ENCODE data around the gene FAM216B.

DNA sequence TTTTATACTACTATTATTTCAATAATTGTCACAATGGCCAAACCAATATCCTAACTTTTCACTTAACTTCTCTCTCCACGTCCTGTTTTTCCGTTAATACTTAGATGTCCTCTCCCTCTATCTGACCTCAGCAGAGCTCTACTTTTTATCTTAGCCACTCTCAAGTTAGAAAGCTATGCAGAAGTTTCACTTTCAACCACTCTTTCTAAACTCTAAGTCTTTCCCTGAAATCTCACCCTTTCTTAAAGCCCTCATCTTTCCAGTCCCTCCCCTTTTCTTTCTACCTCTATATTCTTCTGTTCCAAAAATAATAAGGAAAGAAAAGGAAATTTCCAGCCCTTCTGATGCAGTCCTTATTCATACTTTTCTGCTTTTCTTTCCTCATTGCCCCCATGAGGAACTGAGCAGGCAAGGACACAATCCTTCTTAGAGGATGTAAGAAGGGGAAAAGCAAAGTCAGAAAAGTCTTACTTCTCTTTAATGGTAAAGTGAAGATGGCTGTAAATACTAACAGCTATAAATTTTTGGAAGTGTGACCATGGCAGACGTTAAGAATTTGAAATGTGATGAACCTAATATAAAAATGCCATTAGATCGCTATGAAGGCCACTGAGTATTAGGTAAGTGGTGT, 23.0 kb downstream of the FAM216B start:
- TF ChIP-seq, protein P1, sequence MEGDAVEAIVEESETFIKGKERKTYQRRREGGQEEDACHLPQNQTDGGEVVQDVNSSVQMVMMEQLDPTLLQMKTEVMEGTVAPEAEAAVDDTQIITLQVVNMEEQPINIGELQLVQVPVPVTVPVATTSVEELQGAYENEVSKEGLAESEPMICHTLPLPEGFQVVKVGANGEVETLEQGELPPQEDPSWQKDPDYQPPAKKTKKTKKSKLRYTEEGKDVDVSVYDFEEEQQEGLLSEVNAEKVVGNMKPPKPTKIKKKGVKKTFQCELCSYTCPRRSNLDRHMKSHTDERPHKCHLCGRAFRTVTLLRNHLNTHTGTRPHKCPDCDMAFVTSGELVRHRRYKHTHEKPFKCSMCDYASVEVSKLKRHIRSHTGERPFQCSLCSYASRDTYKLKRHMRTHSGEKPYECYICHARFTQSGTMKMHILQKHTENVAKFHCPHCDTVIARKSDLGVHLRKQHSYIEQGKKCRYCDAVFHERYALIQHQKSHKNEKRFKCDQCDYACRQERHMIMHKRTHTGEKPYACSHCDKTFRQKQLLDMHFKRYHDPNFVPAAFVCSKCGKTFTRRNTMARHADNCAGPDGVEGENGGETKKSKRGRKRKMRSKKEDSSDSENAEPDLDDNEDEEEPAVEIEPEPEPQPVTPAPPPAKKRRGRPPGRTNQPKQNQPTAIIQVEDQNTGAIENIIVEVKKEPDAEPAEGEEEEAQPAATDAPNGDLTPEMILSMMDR (conservative IDR thresholded peaks at IDR 0.05; ENCODE audit: low read depth in 2 of 2): no peak
- TF ChIP-seq POLR2AphosphoS5 (IDR thresholded peaks at IDR 0.05; ENCODE audit: low read depth): no peak
- TF ChIP-seq EZH2phosphoT487 (IDR thresholded peaks at IDR 0.05; ENCODE audit: unreplicated experiment): no peak
- no peak for TF ChIP-seq CREB1 (CRISPR knock-in tag; IDR thresholded peaks at IDR 0.05; ENCODE audit: low read depth)
- TF ChIP-seq ZNF114 (CRISPR knock-in tag; IDR thresholded peaks at IDR 0.05): no peak
- no peak for TF ChIP-seq EZH2 (IDR thresholded peaks at IDR 0.05; ENCODE audit: low read depth, unreplicated experiment)
- TF ChIP-seq, protein P2, sequence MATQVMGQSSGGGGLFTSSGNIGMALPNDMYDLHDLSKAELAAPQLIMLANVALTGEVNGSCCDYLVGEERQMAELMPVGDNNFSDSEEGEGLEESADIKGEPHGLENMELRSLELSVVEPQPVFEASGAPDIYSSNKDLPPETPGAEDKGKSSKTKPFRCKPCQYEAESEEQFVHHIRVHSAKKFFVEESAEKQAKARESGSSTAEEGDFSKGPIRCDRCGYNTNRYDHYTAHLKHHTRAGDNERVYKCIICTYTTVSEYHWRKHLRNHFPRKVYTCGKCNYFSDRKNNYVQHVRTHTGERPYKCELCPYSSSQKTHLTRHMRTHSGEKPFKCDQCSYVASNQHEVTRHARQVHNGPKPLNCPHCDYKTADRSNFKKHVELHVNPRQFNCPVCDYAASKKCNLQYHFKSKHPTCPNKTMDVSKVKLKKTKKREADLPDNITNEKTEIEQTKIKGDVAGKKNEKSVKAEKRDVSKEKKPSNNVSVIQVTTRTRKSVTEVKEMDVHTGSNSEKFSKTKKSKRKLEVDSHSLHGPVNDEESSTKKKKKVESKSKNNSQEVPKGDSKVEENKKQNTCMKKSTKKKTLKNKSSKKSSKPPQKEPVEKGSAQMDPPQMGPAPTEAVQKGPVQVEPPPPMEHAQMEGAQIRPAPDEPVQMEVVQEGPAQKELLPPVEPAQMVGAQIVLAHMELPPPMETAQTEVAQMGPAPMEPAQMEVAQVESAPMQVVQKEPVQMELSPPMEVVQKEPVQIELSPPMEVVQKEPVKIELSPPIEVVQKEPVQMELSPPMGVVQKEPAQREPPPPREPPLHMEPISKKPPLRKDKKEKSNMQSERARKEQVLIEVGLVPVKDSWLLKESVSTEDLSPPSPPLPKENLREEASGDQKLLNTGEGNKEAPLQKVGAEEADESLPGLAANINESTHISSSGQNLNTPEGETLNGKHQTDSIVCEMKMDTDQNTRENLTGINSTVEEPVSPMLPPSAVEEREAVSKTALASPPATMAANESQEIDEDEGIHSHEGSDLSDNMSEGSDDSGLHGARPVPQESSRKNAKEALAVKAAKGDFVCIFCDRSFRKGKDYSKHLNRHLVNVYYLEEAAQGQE (IDR thresholded peaks at IDR 0.05; ENCODE audit: unreplicated experiment): no peak
- no peak for TF ChIP-seq NANOG (IDR thresholded peaks at IDR 0.05; ENCODE audit: borderline replicate concordance)
- TF ChIP-seq JUNB (IDR thresholded peaks at IDR 0.05; ENCODE audit: unreplicated experiment): no peak
- TF ChIP-seq ZNF331 (CRISPR knock-in tag; IDR thresholded peaks at IDR 0.05; ENCODE audit: low read depth): no peak
- TF ChIP-seq, protein P3, sequence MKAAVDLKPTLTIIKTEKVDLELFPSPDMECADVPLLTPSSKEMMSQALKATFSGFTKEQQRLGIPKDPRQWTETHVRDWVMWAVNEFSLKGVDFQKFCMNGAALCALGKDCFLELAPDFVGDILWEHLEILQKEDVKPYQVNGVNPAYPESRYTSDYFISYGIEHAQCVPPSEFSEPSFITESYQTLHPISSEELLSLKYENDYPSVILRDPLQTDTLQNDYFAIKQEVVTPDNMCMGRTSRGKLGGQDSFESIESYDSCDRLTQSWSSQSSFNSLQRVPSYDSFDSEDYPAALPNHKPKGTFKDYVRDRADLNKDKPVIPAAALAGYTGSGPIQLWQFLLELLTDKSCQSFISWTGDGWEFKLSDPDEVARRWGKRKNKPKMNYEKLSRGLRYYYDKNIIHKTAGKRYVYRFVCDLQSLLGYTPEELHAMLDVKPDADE (IDR thresholded peaks at IDR 0.05): no peak
- TF ChIP-seq STAT1 (IDR thresholded peaks at IDR 0.05; ENCODE audit: unreplicated experiment): no peak

Data from GM23338 (cell line).